Measurements from ENCODE around the gene STARD10.
"Not testable (repeated sequence)": the region's sequence is repeated elsewhere in the genome, so short reads cannot be mapped to it uniquely, and the experiment has no call there.

The STARD10 gene

DNA sequence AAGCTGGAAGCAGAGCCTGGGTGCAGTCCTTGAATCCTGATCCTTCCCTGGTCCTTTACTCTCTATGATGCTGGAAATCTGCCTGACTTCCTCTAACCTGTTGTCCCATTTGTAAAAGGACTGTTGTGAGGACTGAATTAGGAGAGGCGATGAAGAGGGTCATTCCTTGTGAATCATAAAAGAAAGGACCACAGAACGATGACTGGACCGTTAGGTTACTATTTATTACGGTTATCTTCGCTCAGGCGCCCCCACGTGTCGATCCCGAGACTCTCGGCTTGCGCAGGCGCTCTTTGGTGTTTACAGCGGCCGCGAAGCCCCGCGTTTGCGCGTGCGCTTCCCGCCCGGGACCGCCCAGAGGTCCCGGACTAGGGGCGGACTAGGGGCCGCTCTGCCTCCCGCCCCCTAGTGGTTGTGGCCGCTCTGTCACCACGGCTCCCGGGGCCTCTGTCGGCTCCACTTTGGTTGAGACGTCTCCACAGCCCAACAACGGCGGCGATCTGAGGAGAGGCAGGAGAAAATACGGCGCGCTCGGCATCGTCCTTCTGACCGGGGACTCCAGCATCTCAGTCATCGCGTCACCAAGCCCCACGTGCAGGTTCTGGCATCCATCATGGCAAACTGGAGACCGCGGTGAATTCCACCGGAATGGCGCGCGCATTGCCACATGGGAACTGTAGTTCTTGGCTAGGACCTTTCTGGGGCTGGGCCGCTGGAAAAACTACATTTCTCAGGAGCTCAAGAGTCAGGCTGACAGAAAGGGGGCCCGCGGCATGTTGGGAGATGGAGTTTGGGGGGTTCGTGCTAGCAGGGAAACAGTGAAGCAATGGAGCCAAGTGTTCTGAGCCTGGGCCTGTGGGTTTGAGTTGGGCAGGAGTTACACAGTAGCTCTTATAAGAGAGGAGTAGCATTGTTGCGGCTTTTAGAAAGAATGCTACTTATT is at the start of gene STARD10:
Gene STARD10, minus strand, starts transcription at position 623 of the 943 bp plus-strand sequence. CDS start 12,866 bp downstream, outside the sequence.
- peak; percentile 92 for DNase-seq

- DNase-seq = no peak
Measured at GRCh38 chr11:72842653-72843330, 48.9 kb upstream of the STARD10 start.

- DNase-seq = no peak
Measured at GRCh38 chr11:72842126-72842525, 48.3 kb upstream of the STARD10 start.

GRCh38 chr11:72841397-72841796 is 47.5 kb upstream of the STARD10 start:
- DNase-seq = no peak

DNA sequence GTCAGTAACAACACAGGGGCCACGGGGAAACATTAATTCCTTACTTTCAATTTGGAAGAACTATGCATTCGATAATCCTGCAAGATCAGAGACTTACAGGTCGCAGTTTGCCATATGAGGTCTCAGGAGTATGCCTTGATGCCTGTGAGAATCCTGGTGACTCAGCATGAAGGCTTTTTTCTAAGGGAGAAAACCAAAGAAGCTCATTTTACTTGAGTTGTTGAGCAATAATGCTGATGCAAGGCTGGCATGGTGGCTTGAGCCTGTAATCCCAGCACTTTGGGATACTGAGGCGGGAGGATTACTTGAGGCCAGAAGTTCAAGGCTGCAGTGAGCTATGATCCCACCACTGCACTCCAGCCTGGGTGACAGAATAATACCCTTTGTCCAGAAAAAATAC is 46.9 kb upstream of the STARD10 start:
- no peak for DNase-seq

DNA sequence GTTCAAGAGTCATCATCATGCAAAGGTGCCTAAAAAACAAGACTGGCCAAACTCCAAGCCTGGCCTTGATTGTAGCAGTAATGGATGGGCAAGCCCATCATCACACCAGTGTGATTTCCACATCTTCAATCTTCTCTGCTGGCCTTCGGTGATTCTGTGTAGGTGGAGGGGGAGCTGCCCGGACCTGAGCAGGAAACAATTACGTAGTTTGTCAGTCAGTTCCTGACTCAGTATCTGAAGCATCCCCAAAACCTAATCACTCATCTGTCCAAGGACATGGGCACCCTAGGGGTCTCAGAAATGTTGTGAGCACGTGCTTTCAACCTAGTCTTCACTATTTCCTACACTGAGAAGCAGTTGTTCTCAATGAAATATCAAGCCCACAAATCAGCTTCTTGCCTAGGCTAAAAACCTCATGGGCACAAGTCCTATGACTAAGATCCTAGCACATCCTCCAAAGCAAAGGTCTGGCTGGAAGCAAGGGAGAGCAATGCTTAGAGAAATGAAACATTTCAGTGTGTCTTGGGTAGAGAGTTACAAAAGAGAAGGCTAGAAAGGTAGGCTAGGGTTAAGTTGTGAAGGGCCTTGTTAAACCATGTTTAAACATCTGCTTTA is 45.0 kb upstream of the STARD10 start:
- no peak for DNase-seq

GRCh38 chr11:72836111-72836510 is 42.3 kb upstream of the STARD10 start:
- DNase-seq = no peak

GRCh38 chr11:72834905-72835304 is 41.1 kb upstream of the STARD10 start:
- no peak for DNase-seq

- no peak for DNase-seq
Measured at GRCh38 chr11:72833811-72834493, 40.1 kb upstream of the STARD10 start.

DNA sequence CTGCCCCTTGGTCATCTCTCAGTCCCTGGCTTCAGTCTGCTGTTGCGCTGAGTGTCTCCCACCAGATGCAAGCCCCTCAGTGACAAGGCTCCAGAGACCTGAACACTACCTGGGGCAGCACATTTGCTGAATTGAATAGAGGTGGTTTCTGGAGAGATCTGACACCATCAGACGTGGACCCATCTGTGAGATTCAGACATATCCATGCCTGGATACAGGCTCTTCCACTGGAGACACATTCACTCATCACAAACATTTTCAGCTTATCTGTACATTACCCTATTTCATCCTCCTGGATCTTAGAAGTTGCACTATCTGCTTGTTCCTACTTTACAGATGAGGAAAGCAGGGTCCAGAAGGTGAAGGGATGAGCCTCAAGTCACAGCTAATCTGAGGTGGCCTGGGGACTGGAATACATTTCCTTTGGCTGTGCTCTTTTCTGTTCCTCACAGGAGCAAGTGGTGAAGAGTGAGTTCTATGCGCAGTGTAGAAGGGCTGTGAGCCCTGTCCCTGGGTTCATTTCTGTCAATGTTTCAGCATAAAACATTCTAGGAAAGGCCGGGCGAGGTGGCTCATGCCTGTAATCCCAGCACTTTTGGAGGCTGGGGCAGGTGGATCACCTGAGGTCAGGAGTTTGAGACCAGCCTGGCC is 39.4 kb upstream of the STARD10 start:
- no peak for DNase-seq

DNA sequence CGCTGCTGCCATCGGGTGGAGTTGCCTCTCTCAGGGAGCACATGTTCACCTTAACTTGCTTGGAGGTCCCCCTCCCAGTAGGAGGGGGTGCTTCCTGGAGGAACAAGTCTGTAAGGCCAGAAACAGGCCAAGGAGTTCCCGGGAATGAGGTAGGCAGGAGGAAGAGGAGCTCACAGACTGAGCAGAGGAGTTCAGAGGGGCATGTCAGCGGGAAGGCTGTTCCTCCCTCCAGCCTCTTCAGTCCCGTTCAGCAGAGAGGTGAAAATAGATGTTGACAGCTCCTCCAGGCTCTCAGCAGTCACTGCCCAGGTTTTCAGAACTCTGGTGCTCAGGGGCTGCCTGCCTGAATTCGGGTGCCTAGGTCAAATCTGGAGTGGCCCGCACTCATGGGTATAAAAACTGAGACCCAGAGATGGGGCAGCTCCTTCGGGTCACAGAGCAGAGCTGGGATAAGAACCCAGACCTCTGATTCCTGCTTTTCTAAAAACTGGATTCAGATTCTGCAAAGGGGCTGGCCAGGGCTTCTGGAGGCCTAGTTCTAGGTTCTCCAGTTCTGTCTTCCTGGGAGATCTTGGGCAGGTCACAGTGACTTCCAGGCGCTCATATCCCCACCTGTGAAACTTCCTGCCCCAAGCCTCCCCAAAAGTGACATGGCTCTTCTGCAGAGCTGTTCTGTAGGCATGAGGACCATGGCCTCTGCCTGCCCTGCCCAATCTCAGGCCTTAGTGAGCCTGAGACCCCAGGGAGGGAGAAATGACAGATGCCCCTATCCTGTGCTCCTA is 38.6 kb upstream of the STARD10 start:
- DNase-seq = no peak

- peak; percentile 69 for DNase-seq
Measured at GRCh38 chr11:72831521-72832300, 37.9 kb upstream of the STARD10 start.

- no peak for DNase-seq
Measured at GRCh38 chr11:72829884-72830533, 36.2 kb upstream of the STARD10 start.

DNA sequence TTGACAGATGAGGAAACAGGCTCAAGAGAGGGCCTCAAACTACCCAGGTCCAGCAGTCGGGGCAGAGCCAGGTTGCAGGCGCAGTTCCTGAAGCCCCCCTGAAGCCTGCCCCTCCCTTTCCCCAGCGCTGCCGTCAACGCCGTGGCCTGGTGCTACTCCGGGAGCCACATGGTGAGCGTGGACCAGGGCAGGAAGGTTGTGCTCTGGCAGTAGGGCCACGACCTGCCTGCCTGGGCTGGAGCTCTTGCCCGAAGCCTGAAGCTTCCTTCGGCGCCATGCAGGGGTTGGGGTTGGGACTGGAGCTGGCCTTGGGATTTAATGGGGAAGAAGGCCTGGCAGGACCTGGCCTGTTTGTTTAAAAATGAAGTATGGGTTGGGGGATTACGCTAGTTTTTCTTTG is 35.3 kb upstream of the STARD10 start:
- no peak for DNase-seq

DNA sequence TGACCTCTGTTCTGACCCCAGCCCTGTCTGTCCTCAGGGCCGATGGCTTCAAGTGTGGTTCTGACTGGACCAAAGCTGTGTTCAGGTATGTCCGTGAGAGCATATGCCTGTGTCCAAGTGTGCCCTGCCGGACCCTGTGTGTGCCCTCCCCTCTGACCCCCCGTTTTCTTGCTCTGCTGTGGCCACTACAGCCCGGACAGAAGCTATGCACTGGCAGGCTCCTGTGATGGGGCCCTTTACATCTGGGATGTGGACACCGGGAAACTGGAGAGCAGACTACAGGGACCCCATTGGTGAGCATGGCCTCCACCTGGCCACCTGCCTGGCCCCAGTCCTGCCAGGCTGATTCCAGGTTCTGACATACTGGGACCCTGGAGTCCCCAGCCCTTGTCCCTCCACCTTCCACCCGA is 34.9 kb upstream of the STARD10 start:
- no peak for DNase-seq

GRCh38 chr11:72828081-72828567 is 34.3 kb upstream of the STARD10 start:
- DNase-seq = peak; percentile 53

DNA sequence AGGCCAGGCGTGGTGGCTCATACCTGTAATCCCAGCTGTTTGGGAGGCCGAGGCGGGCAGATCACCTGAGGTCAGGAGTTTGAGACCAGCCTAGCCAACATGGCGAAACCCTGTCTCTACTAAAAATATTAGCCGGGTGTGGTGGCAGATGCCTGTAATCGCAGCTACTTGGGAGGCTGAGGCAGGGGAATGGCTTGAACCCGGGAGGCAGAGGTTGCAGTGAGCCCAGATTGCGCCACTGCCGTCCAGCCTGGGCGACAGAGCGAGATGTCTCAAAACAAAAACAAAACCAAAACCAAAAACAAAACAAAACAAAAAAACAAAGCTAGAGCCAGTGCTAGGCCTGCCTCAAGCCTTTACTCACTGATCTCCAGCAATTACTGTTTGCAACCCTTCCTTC is 33.8 kb upstream of the STARD10 start:
- not testable (repeated sequence) for DNase-seq

GRCh38 chr11:72826942-72827480 is 33.2 kb upstream of the STARD10 start:
- DNase-seq = no peak

DNA sequence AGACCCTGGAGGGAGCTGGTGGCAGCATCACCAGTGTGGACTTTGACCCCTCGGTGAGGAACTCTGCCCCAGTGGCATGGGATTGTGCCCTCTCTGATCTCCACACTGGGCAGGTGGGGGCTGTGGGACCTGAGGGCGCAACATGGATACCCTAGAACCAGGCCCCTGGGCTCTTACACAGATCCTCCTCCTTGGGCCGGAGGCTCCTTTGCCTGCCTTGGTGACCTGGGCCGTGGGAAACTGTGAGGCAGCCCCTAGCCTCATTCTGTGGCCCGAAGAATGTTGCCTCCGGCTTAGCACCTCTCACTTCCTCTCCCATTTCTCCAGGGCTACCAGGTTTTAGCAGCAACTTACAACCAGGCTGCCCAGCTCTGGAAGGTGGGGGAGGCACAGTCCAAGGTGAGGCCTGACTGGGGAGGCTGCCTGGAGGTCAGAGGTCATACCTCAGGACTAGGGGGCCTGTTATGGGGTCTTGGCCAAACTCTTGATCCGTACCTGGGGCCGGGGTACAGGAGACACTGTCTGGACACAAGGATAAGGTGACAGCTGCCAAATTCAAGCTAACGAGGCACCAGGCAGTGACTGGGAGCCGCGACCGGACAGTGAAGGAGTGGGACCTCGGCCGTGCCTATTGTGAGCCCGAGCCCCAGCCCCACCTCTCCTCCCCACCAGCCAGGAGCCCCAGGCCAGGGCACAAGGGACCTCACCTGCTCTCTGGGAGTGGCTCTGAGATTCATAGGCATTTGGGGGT is 32.5 kb upstream of the STARD10 start:
- no peak for DNase-seq

All from SHP77 treated with DMSO at 0.1 percent for 48 hours (cell line).